ENCODE measurements around the gene ZNF133. TPM values are rescaled to one million over a fixed set of nuclear protein-coding genes. Genes with fewer than 3 reads are reported as not detected.

Gene ZNF133
- total RNA-seq, 1 experiment from 2014 or later = 8.2 TPM

DNA sequence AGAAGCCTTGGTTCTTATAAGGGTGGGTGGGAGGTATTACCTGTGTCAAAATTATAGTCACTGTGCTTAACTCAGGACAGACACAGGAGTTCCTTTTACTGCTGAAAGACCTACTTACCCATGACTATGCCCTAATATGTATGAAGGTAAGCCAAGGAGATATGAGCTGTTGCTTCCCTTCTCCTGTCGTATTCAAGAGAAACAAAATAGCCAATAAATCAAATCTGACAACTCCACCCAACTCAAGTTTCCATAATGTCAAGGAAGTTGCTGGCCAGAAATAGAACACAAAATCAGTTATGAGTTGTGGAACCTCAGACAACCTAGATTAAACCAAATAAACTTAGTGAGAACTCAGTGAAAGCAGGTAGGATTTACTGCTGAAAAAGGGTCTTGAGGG, 25.1 kb downstream of the ZNF133 start:
- DNase-seq (ENCODE audit: low read depth, low spot score) (no peak), ATAC-seq (no peak)
- in situ Hi-C loops (cut with HindIII; ENCODE audit: low pct_unique_long_range_greater_than_20kb, low sequenced_read_pairs) = no loop called here
- TF ChIP-seq POLR2AphosphoS5 (IDR thresholded peaks at IDR 0.05; ENCODE audit: low read depth, low read length) (no peak), TCF7L2 (IDR thresholded peaks at IDR 0.05; ENCODE audit: low read depth, low read length) (no peak), SIN3A (IDR thresholded peaks at IDR 0.05; ENCODE audit: borderline replicate concordance, insufficient read depth, low read depth, low read length) (no peak)
- TF ChIP-seq, protein P1, sequence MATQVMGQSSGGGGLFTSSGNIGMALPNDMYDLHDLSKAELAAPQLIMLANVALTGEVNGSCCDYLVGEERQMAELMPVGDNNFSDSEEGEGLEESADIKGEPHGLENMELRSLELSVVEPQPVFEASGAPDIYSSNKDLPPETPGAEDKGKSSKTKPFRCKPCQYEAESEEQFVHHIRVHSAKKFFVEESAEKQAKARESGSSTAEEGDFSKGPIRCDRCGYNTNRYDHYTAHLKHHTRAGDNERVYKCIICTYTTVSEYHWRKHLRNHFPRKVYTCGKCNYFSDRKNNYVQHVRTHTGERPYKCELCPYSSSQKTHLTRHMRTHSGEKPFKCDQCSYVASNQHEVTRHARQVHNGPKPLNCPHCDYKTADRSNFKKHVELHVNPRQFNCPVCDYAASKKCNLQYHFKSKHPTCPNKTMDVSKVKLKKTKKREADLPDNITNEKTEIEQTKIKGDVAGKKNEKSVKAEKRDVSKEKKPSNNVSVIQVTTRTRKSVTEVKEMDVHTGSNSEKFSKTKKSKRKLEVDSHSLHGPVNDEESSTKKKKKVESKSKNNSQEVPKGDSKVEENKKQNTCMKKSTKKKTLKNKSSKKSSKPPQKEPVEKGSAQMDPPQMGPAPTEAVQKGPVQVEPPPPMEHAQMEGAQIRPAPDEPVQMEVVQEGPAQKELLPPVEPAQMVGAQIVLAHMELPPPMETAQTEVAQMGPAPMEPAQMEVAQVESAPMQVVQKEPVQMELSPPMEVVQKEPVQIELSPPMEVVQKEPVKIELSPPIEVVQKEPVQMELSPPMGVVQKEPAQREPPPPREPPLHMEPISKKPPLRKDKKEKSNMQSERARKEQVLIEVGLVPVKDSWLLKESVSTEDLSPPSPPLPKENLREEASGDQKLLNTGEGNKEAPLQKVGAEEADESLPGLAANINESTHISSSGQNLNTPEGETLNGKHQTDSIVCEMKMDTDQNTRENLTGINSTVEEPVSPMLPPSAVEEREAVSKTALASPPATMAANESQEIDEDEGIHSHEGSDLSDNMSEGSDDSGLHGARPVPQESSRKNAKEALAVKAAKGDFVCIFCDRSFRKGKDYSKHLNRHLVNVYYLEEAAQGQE (IDR thresholded peaks at IDR 0.05; ENCODE audit: insufficient read depth in 1 of 2, low read depth in 2 of 2, low read length in 1 of 2) = no peak
- TF ChIP-seq, protein P2, sequence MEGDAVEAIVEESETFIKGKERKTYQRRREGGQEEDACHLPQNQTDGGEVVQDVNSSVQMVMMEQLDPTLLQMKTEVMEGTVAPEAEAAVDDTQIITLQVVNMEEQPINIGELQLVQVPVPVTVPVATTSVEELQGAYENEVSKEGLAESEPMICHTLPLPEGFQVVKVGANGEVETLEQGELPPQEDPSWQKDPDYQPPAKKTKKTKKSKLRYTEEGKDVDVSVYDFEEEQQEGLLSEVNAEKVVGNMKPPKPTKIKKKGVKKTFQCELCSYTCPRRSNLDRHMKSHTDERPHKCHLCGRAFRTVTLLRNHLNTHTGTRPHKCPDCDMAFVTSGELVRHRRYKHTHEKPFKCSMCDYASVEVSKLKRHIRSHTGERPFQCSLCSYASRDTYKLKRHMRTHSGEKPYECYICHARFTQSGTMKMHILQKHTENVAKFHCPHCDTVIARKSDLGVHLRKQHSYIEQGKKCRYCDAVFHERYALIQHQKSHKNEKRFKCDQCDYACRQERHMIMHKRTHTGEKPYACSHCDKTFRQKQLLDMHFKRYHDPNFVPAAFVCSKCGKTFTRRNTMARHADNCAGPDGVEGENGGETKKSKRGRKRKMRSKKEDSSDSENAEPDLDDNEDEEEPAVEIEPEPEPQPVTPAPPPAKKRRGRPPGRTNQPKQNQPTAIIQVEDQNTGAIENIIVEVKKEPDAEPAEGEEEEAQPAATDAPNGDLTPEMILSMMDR (IDR thresholded peaks at IDR 0.05) = no peak
- Histone ChIP-seq H3K27ac (ENCODE audit: low read length) (no peak overlapping the region), H3K36me3 (ENCODE audit: control insufficient read depth, insufficient read depth, low read length) (no peaks in the 10 kb centered on the region; the same call in 1 of the 2 replicates), H3K4me3 (ENCODE audit: low read depth in 2 of 2, low read length in 2 of 2) (no peak overlapping the region), H3K27me3 (ENCODE audit: control insufficient read depth, insufficient read depth, low read length) (no peaks in the 10 kb centered on the region), H3K9me3 (ENCODE audit: control insufficient read depth, insufficient read depth, low read depth, low read length) (no peaks in the 10 kb centered on the region), H3K4me1 (ENCODE audit: control insufficient read depth, insufficient read depth, low read length) (no peaks in the 10 kb centered on the region)
- ChIA-PET CTCF (no interaction called here), POLR2A (no interaction called here)
- intact Hi-C loops (cut with micrococcal nuclease; ENCODE audit: unreplicated experiment) = no loop called here
- BruUV-seq (replicated peaks) = no TSS peak

DNA sequence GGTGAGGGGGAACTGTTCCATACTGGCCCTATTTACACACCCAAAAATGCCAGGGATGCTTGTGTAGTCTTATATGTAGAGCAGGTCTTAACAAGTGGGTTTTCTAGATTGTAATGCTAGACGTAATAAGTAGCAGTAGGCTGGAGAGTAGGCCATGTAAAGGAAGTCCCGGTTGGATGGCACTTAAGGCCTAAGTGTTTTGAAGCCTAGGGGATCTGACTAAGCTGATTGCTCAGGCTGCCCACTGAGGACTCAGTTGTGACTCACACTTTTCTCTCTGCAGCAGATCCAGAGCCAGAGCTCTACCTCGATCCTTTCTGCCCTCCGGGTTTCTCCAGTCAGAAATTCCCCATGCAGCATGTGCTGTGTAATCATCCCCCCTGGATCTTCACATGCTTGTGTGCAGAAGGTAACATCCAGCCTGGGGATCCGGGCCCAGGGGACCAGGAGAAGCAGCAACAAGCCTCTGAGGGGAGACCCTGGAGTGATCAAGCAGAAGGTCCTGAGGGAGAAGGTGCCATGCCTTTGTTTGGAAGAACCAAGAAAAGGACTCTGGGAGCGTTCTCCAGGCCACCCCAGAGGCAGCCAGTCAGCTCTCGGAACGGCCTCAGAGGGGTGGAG, 26.6 kb downstream of the ZNF133 start:
- Histone ChIP-seq H3K27ac (ENCODE audit: low read length) (no peak overlapping the region), H3K4me1 (ENCODE audit: control insufficient read depth, insufficient read depth, low read length) (no peaks in the 10 kb centered on the region), H3K9me3 (ENCODE audit: control insufficient read depth, insufficient read depth, low read depth, low read length) (no peaks in the 10 kb centered on the region), H3K27me3 (ENCODE audit: control insufficient read depth, insufficient read depth, low read length) (no peaks in the 10 kb centered on the region), H3K4me3 (ENCODE audit: low read depth in 2 of 2, low read length in 2 of 2) (no peak overlapping the region), H3K36me3 (ENCODE audit: control insufficient read depth, insufficient read depth, low read length) (no peaks in the 10 kb centered on the region; the same call in 1 of the 2 replicates)
- no TSS peak for BruUV-seq (replicated peaks)
- in situ Hi-C loops (cut with HindIII; ENCODE audit: low pct_unique_long_range_greater_than_20kb, low sequenced_read_pairs) = no loop called here
- intact Hi-C loops (cut with micrococcal nuclease; ENCODE audit: unreplicated experiment) = no loop called here
- DNase-seq (ENCODE audit: low read depth, low spot score) (no peak), ATAC-seq (peak; percentile 90)
- TF ChIP-seq, protein P2 (IDR thresholded peaks at IDR 0.05) = no peak
- no peak for TF ChIP-seq TCF7L2 (IDR thresholded peaks at IDR 0.05; ENCODE audit: low read depth, low read length)
- ChIA-PET POLR2A (no interaction called here), CTCF (no interaction called here)

Measured in Panc1 (cell line).